Keratinocyte (primary cell): ENCODE measurements around the gene NLRC5. TPM values are rescaled to one million over a fixed set of nuclear protein-coding genes. Genes with fewer than 3 reads are reported as not detected.

ENCODE experiments used
- DNase-seq: peaks from one replicate; pipeline ENCODE4 v3.0.0-alpha.2; 2011; ENCODE audit warnings: low read depth, missing footprints, low spot score
- FAIRE-seq: peaks from 2 replicates; lab custom pipeline; 2011; peaks lifted over from hg19 to GRCh38; lab: Jason Lieb, UNC
- H2AFZ ChIP-seq: 2 replicates; pipeline ENCODE4 v1.6.0; 2012; ENCODE audit warnings: low read length, control low read depth, inconsistent platforms; ENCODE audit not compliant: control insufficient read depth
- H3K27ac ChIP-seq: 2 replicates; pipeline ENCODE4 v1.5.1; 2011; ENCODE audit warnings: low read length; ENCODE audit not compliant: control insufficient read depth, insufficient read depth
- H3K27me3 ChIP-seq: 3 replicates; pipeline ENCODE4 v1.6.0; 2011; ENCODE audit warnings: low read length; ENCODE audit not compliant: control insufficient read depth, insufficient read depth; ENCODE audit errors: extremely low read depth
- H3K36me3 ChIP-seq, 2 experiments: 2 replicates in 1 of 2; 3 replicates in 1 of 2; pipeline ENCODE4 v1.5.1; 2011; ENCODE audit warnings: low read length in 2 of 2, mild to moderate bottlenecking in 1 of 2; ENCODE audit not compliant: control insufficient read depth in 2 of 2, insufficient read depth in 2 of 2; ENCODE audit errors: extremely low read depth in 1 of 2
- H3K4me1 ChIP-seq: 3 replicates; pipeline ENCODE4 v1.5.1; 2011; ENCODE audit warnings: low read length; ENCODE audit not compliant: control insufficient read depth, insufficient read depth; ENCODE audit errors: extremely low read depth
- H3K4me2 ChIP-seq: 3 replicates; pipeline ENCODE4 v1.6.0; 2011; ENCODE audit warnings: low read depth, low read length; ENCODE audit not compliant: control insufficient read depth, insufficient read depth; ENCODE audit errors: extremely low read depth
- H3K4me3 ChIP-seq, 3 experiments: fragments of 200-600 bp in 1 of 3; sonication (generic) in 1 of 3; 2 replicates in 2 of 3; 3 replicates in 1 of 3; pipeline ENCODE4 v1.5.1; 2011 to 2016; ENCODE audit warnings: low read length in 3 of 3, mild to moderate bottlenecking in 3 of 3, control low read depth in 2 of 3, inconsistent platforms in 1 of 3, low read depth in 1 of 3, mixed read lengths in 1 of 3, mixed run types in 1 of 3, moderate library complexity in 1 of 3; ENCODE audit not compliant: control insufficient read depth in 2 of 3, insufficient read depth in 2 of 3; ENCODE audit errors: extremely low read depth in 1 of 3
- H3K79me2 ChIP-seq: 2 replicates; pipeline ENCODE4 v1.6.0; 2012; ENCODE audit warnings: low read length; ENCODE audit not compliant: control insufficient read depth, insufficient read depth
- H3K9ac ChIP-seq: 3 replicates; pipeline ENCODE4 v1.6.0; 2011; ENCODE audit warnings: low read length; ENCODE audit not compliant: control insufficient read depth, insufficient read depth; ENCODE audit errors: extremely low read depth
- H3K9me1 ChIP-seq: 3 replicates; pipeline ENCODE4 v1.6.0; 2011; ENCODE audit warnings: low read length; ENCODE audit not compliant: control insufficient read depth, insufficient read depth; ENCODE audit errors: extremely low read depth
- H3K9me3 ChIP-seq: 2 replicates; pipeline ENCODE4 v1.5.1; 2012; ENCODE audit warnings: low read depth, low read length; ENCODE audit not compliant: control insufficient read depth
- H4K20me1 ChIP-seq: 3 replicates; pipeline ENCODE4 v1.6.0; 2011; ENCODE audit warnings: low read length; ENCODE audit not compliant: control insufficient read depth, insufficient read depth; ENCODE audit errors: extremely low read depth
- EZH2 ChIP-seq: IDR thresholded peaks from one replicate; pipeline ENCODE4 v1.6.1; 2012; ENCODE audit warnings: inconsistent platforms, mild to moderate bottlenecking, low read length, moderate library complexity
- dilution Hi-C: fragments of 300-500 bp; cut with MboI; formaldehyde crosslinking; loops from one replicate; pipeline ENCODE4 v1.7.0; 2020; ENCODE audit warnings: low sequenced_read_pairs; ENCODE audit not compliant: extremely low pct_ligation_motif_present
- polyA plus RNA-seq, 5 experiments: library from polyadenylated mRNA; depleted of rRNA in 3 of 5; stranded (reverse) in 3 of 5; stranded (forward) in 1 of 5; unstranded in 1 of 5; fragments of >200 nt; gene quantifications; 1 replicate in 1 of 5; 2 replicates in 3 of 5; 3 replicates in 1 of 5; pipeline versions ENCODE4 v1.2.1 to v1.2.3, GENCODE V29; 2011 to 2012; ENCODE audit warnings: missing spikeins in 2 of 5, low read depth in 1 of 5, low replicate concordance in 1 of 5
- TF ChIP-seq, protein P1 (sequence below), 3 experiments: IDR thresholded peaks in 1 of 3; conservative IDR thresholded peaks in 1 of 3; optimal IDR thresholded peaks in 1 of 3; 2 replicates in 2 of 3; 3 replicates in 1 of 3; pipeline versions ENCODE3 to v1.5.1; 2011; ENCODE audit warnings: low read length in 3 of 3, mild to moderate bottlenecking in 3 of 3, moderate library complexity in 2 of 3, control low read depth in 1 of 3, inconsistent platforms in 1 of 3; ENCODE audit not compliant: insufficient read depth in 2 of 3; ENCODE audit errors: extremely low read depth in 1 of 3

The NLRC5 gene
- polyA plus RNA-seq, 1 donor (not counting 4 experiments of a cell fraction or from before 2014, with no cell fraction given) = 7.8 TPM

DNA sequence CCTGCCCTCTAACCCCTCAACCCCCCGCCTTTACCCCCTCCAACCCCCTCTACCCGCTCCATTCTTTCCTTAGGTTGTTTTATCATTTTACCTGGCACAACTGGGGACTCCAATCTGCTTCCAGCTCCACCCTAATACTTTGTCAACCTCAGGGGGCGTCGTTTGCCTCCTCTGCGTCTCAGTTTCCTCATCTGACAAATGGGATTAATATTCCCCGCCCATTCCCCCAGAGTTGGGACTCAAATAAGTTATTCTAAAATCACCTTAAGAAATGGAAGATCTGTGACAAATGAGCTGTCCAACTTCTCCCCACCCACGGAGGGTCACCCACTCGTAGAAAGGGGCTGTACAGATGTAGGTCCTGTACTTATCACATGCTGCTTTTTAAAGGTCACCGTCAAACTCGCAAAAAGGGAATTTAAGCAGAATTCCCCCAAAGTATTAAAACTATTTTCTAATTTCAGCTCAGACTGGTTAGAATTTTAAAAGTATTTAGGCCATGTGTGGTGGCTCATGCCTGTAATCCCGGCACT, 62.4 kb downstream of the NLRC5 start:
- Histone ChIP-seq H3K9me3 (no peaks in the 10 kb centered on the region), H3K4me1 (no peaks in the 10 kb centered on the region), H3K79me2 (no peaks in the 10 kb centered on the region), H3K27ac (no peak overlapping the region), H3K4me2 (no peak overlapping the region), H3K9ac (no peak overlapping the region), H3K36me3 (no peaks in the 10 kb centered on the region), H3K27me3 (no peaks in the 10 kb centered on the region), H2AFZ (no peak overlapping the region), H3K9me1 (no peaks in the 10 kb centered on the region), H3K4me3 (no peak overlapping the region), H4K20me1 (no peaks in the 10 kb centered on the region)
- FAIRE-seq (no peak), DNase-seq (no peak)
- no peak for TF ChIP-seq EZH2
- TF ChIP-seq, protein P1, sequence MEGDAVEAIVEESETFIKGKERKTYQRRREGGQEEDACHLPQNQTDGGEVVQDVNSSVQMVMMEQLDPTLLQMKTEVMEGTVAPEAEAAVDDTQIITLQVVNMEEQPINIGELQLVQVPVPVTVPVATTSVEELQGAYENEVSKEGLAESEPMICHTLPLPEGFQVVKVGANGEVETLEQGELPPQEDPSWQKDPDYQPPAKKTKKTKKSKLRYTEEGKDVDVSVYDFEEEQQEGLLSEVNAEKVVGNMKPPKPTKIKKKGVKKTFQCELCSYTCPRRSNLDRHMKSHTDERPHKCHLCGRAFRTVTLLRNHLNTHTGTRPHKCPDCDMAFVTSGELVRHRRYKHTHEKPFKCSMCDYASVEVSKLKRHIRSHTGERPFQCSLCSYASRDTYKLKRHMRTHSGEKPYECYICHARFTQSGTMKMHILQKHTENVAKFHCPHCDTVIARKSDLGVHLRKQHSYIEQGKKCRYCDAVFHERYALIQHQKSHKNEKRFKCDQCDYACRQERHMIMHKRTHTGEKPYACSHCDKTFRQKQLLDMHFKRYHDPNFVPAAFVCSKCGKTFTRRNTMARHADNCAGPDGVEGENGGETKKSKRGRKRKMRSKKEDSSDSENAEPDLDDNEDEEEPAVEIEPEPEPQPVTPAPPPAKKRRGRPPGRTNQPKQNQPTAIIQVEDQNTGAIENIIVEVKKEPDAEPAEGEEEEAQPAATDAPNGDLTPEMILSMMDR (optimal IDR thresholded peaks at IDR 0.05 in 1 of 3, IDR thresholded peaks at IDR 0.05 in 1 of 3, conservative IDR thresholded peaks at IDR 0.05 in 1 of 3; ENCODE audit: extremely low read depth in 1 of 3, insufficient read depth in 2 of 3, low read length in 3 of 3) = no peak
- dilution Hi-C loops = no loop called here

DNA sequence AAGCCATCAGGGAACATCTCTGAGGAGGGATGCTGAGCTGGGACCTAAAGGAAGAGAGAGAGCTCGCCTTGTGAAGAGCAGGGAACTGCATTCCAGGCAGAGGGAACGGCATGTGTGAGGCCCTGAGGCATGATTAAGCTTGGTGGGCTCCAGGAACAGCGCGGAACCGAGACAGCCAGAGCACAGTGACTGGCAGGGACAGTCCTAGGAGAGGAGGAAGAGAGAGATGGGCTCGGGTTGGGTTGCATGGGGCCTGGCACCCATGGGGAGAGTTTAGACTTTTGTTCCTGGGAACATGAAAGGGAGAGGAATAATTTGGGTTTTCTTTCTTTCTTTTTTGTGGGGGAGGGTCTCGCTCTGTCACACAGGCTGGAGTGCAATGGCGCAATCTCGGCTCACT, 63.8 kb downstream of the NLRC5 start:
- H3K27ac ChIP-seq = no peak overlapping the region
- H3K4me3 ChIP-seq = no peak overlapping the region
- H3K9me1 ChIP-seq = no peaks in the 10 kb centered on the region
- H3K27me3 ChIP-seq = no peaks in the 10 kb centered on the region
- H3K4me2 ChIP-seq = no peak overlapping the region
- dilution Hi-C loops = no loop called here
- TF ChIP-seq, protein P1 (optimal IDR thresholded peaks at IDR 0.05 in 1 of 3, IDR thresholded peaks at IDR 0.05 in 1 of 3, conservative IDR thresholded peaks at IDR 0.05 in 1 of 3; ENCODE audit: extremely low read depth in 1 of 3, insufficient read depth in 2 of 3, low read length in 3 of 3) = no peak
- TF ChIP-seq EZH2 = no peak
- H3K79me2 ChIP-seq = no peaks in the 10 kb centered on the region
- no peaks in the 10 kb centered on the region for H3K9me3 ChIP-seq
- H4K20me1 ChIP-seq = no peaks in the 10 kb centered on the region
- FAIRE-seq (no peak), DNase-seq (no peak)
- H3K4me1 ChIP-seq = no peaks in the 10 kb centered on the region
- H2AFZ ChIP-seq = no peak overlapping the region
- no peak overlapping the region for H3K9ac ChIP-seq
- H3K36me3 ChIP-seq = no peaks in the 10 kb centered on the region
